SK-N-SH treated with all-trans-retinoic acid at 6 μM for 48 hours (cell line): ENCODE results near the gene MID1.
A peak's percentile ranks its signal among the peaks of the same experiment; 100 is the strongest.

Source experiments
- ATAC-seq: fragments of 200-7000 bp; cut with Tn5 transposase; 3 replicates; pipeline ENCODE4 v1.9.1; 2020; ENCODE audit warnings: mild to moderate bottlenecking, moderate library complexity
- ARNTL ChIP-seq: fragments of 450-650 bp; formaldehyde crosslinking; IDR thresholded peaks from 2 replicates; pipeline ENCODE4 v1.5.0; 2020; ENCODE audit warnings: low read depth, mild to moderate bottlenecking, moderate library complexity, borderline replicate concordance
- BACH2 ChIP-seq: fragments of 250-450 bp; sonication (Bioruptor Pico); IDR thresholded peaks from 2 replicates; pipeline ENCODE4 v1.9.0; 2021; ENCODE audit warnings: mild to moderate bottlenecking, borderline replicate concordance
- CSDC2 ChIP-seq: fragments of 250-450 bp; sonication (Bioruptor Pico); IDR thresholded peaks from 2 replicates; pipeline ENCODE4 v1.5.0; 2020; ENCODE audit warnings: mild to moderate bottlenecking, moderate library complexity
- ESRRG ChIP-seq: fragments of 250-450 bp; sonication (Bioruptor Pico); IDR thresholded peaks from 2 replicates; pipeline ENCODE4 v1.6.1; 2021; ENCODE audit warnings: mild to moderate bottlenecking
- GLIS3 ChIP-seq: fragments of 250-450 bp; sonication (Bioruptor Pico); IDR thresholded peaks from 2 replicates; pipeline ENCODE4 v1.5.0; 2020; ENCODE audit warnings: mild to moderate bottlenecking, moderate library complexity
- ISL1 ChIP-seq: fragments of 250-450 bp; sonication (Bioruptor Pico); IDR thresholded peaks from 2 replicates; pipeline ENCODE4 v2.1.2; 2022; ENCODE audit warnings: mild to moderate bottlenecking, moderate library complexity
- OSR1 ChIP-seq: fragments of 250-450 bp; sonication (Bioruptor Pico); IDR thresholded peaks from 2 replicates; pipeline ENCODE4 v1.8.0; 2022; ENCODE audit warnings: moderate library complexity, mild to moderate bottlenecking, inconsistent platforms
- PPARA ChIP-seq: fragments of 250-450 bp; sonication (Bioruptor Pico); IDR thresholded peaks from 2 replicates; pipeline ENCODE4 v1.5.0; 2020; ENCODE audit warnings: mild to moderate bottlenecking, borderline replicate concordance
- RARB ChIP-seq: fragments of 250-450 bp; sonication (Bioruptor Pico); IDR thresholded peaks from 2 replicates; pipeline ENCODE4 v1.8.0; 2021; ENCODE audit warnings: mild to moderate bottlenecking, moderate library complexity
- SNAI2 ChIP-seq: fragments of 250-450 bp; sonication (Bioruptor Pico); IDR thresholded peaks from 2 replicates; pipeline ENCODE4 v1.5.0; 2020; ENCODE audit warnings: mild to moderate bottlenecking, moderate library complexity
- TCF4 ChIP-seq: fragments of 250-450 bp; sonication (Bioruptor Pico); IDR thresholded peaks from 2 replicates; pipeline ENCODE4 v1.8.0; 2021; ENCODE audit warnings: mild to moderate bottlenecking, moderate library complexity, borderline replicate concordance
- TOX ChIP-seq: fragments of 250-450 bp; sonication (Bioruptor Pico); IDR thresholded peaks from 2 replicates; pipeline ENCODE4 v1.8.0; 2021; ENCODE audit warnings: mild to moderate bottlenecking, moderate library complexity, borderline replicate concordance
- ZC3H10 ChIP-seq: fragments of 250-450 bp; sonication (Bioruptor Pico); IDR thresholded peaks from 2 replicates; pipeline ENCODE4 v1.5.1; 2021; ENCODE audit warnings: mild to moderate bottlenecking, moderate library complexity
- ZFP3 ChIP-seq: fragments of 250-450 bp; sonication (Bioruptor Pico); IDR thresholded peaks from 2 replicates; pipeline ENCODE4 v1.5.0; 2020; ENCODE audit warnings: mild to moderate bottlenecking, moderate library complexity
- ZFP30 ChIP-seq: fragments of 450-650 bp; formaldehyde crosslinking; IDR thresholded peaks from 2 replicates; pipeline ENCODE4 v1.5.0; 2022; ENCODE audit warnings: mild to moderate bottlenecking, moderate library complexity
- ZNF565 ChIP-seq: fragments of 450-650 bp; formaldehyde crosslinking; conservative IDR thresholded peaks from 2 replicates; pipeline ENCODE4 v1.5.0; 2020; ENCODE audit warnings: low read depth, mild to moderate bottlenecking, moderate library complexity
- ZNF70 ChIP-seq: fragments of 450-650 bp; formaldehyde crosslinking; IDR thresholded peaks from 2 replicates; pipeline ENCODE4 v1.5.0; 2020; ENCODE audit warnings: mild to moderate bottlenecking, moderate library complexity
- ZNF8 ChIP-seq: fragments of 450-650 bp; formaldehyde crosslinking; IDR thresholded peaks from 2 replicates; pipeline ENCODE4 v1.5.0; 2020; ENCODE audit warnings: mild to moderate bottlenecking, moderate library complexity
- TF ChIP-seq, protein P1 (sequence below): fragments of 250-450 bp; sonication (Bioruptor Pico); IDR thresholded peaks from 2 replicates; pipeline ENCODE4 v1.5.1; 2021; ENCODE audit warnings: mild to moderate bottlenecking, moderate library complexity
- TF ChIP-seq, protein P2 (sequence below): fragments of 250-450 bp; sonication (Bioruptor Pico); IDR thresholded peaks from 2 replicates; pipeline ENCODE4 v1.8.0; 2021; ENCODE audit warnings: low read depth, mild to moderate bottlenecking, moderate library complexity, borderline replicate concordance
- TF ChIP-seq, protein P3 (sequence below): fragments of 250-450 bp; sonication (Bioruptor Pico); IDR thresholded peaks from 2 replicates; pipeline ENCODE4 v1.5.1; 2020; ENCODE audit warnings: low read depth, mild to moderate bottlenecking, moderate library complexity
- TF ChIP-seq, protein P4 (sequence below): fragments of 250-450 bp; sonication (Bioruptor Pico); IDR thresholded peaks from 2 replicates; pipeline ENCODE4 v1.8.0; 2020; ENCODE audit warnings: mild to moderate bottlenecking, moderate library complexity, borderline replicate concordance
- TF ChIP-seq, protein P5 (sequence below): fragments of 250-450 bp; sonication (Bioruptor Pico); IDR thresholded peaks from 2 replicates; pipeline ENCODE4 v1.5.0; 2020; ENCODE audit warnings: mild to moderate bottlenecking, moderate library complexity

MID1 gene

GRCh38 chrX:10480861-10481260 lies 139.5 kb downstream of the MID1 start:
- TF ChIP-seq ZC3H10 (CRISPR knock-in tag) (no peak), ARNTL (CRISPR knock-in tag) (no peak)
- TF ChIP-seq, protein P1, sequence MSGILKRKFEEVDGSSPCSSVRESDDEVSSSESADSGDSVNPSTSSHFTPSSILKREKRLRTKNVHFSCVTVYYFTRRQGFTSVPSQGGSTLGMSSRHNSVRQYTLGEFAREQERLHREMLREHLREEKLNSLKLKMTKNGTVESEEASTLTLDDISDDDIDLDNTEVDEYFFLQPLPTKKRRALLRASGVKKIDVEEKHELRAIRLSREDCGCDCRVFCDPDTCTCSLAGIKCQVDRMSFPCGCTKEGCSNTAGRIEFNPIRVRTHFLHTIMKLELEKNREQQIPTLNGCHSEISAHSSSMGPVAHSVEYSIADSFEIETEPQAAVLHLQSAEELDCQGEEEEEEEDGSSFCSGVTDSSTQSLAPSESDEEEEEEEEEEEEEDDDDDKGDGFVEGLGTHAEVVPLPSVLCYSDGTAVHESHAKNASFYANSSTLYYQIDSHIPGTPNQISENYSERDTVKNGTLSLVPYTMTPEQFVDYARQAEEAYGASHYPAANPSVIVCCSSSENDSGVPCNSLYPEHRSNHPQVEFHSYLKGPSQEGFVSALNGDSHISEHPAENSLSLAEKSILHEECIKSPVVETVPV (CRISPR knock-in tag) = no peak
- ATAC-seq = no peak

DNA sequence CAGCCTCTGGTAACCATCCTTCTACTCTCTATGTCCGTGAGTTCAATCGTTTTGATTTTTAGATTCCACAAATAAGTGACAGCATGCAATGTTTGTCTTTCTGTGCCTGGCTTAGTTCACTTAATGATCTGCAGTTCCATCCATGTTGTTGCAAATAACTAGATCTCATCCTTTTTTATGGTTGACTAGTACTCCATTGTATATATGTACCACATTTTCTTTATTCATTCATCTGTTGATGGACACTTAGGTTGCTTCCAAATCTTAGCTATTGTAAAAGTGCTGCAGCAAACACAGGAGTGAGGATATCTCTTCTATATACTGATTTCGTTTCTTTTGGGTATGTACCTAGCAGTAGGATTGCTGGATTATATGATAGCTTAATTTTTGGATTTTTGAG lies 140.9 kb downstream of the MID1 start:
- TF ChIP-seq GLIS3 (CRISPR knock-in tag) (no peak), ZNF8 (CRISPR knock-in tag) (peak; percentile 75), PPARA (CRISPR knock-in tag) (no peak), OSR1 (CRISPR knock-in tag) (no peak), ESRRG (CRISPR knock-in tag) (no peak)
- no peak for ATAC-seq

GRCh38 chrX:10477525-10477924 lies 142.9 kb downstream of the MID1 start:
- ATAC-seq = no peak

DNA sequence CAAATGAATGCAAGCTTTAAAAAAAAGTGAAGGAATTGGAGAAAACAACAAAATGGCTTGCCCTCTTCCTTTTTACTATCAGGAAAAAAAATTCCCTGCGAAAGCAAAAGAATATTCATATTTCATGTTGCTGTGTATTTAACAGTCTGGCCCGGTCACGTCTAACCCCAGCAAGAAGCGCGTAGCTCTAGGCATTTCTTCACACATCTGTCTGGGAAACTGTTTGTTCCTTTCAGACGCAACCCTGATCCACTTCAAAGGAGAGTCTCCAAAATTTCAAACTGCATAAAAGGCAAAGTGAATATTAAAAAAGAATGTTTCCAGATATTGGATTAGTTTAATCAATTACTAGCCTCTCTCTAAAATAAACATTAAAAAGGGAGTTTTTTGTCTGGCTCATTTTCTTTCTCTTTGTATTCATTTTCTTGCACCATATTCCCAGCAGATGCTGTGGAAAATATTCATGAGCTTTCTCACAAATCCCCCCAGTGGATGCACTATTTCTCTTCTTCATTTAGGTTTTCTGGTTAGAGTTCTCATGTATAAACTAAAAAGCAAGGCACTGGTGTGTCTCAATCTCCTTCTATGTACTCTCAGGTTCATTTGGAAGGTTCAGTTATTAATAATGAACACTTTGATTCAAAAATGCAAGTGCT lies 145.3 kb downstream of the MID1 start:
- no peak for ATAC-seq
- TF ChIP-seq ISL1 (CRISPR knock-in tag) (no peak), TOX (CRISPR knock-in tag) (no peak), OSR1 (CRISPR knock-in tag) (no peak), ZFP3 (CRISPR knock-in tag) (no peak), ZNF70 (no peak), ZC3H10 (CRISPR knock-in tag) (no peak), ZNF565 (no peak), ZFP30 (CRISPR knock-in tag) (no peak), RARB (CRISPR knock-in tag) (no peak)
- TF ChIP-seq, protein P2, sequence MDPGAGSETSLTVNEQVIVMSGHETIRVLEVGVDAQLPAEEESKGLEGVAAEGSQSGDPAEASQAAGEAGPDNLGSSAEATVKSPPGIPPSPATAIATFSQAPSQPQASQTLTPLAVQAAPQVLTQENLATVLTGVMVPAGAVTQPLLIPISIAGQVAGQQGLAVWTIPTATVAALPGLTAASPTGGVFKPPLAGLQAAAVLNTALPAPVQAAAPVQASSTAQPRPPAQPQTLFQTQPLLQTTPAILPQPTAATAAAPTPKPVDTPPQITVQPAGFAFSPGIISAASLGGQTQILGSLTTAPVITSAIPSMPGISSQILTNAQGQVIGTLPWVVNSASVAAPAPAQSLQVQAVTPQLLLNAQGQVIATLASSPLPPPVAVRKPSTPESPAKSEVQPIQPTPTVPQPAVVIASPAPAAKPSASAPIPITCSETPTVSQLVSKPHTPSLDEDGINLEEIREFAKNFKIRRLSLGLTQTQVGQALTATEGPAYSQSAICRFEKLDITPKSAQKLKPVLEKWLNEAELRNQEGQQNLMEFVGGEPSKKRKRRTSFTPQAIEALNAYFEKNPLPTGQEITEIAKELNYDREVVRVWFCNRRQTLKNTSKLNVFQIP (CRISPR knock-in tag) = no peak
- TF ChIP-seq, protein P3, sequence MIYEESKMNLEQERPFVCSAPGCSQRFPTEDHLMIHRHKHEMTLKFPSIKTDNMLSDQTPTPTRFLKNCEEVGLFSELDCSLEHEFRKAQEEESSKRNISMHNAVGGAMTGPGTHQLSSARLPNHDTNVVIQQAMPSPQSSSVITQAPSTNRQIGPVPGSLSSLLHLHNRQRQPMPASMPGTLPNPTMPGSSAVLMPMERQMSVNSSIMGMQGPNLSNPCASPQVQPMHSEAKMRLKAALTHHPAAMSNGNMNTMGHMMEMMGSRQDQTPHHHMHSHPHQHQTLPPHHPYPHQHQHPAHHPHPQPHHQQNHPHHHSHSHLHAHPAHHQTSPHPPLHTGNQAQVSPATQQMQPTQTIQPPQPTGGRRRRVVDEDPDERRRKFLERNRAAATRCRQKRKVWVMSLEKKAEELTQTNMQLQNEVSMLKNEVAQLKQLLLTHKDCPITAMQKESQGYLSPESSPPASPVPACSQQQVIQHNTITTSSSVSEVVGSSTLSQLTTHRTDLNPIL = no peak
- TF ChIP-seq, protein P4, sequence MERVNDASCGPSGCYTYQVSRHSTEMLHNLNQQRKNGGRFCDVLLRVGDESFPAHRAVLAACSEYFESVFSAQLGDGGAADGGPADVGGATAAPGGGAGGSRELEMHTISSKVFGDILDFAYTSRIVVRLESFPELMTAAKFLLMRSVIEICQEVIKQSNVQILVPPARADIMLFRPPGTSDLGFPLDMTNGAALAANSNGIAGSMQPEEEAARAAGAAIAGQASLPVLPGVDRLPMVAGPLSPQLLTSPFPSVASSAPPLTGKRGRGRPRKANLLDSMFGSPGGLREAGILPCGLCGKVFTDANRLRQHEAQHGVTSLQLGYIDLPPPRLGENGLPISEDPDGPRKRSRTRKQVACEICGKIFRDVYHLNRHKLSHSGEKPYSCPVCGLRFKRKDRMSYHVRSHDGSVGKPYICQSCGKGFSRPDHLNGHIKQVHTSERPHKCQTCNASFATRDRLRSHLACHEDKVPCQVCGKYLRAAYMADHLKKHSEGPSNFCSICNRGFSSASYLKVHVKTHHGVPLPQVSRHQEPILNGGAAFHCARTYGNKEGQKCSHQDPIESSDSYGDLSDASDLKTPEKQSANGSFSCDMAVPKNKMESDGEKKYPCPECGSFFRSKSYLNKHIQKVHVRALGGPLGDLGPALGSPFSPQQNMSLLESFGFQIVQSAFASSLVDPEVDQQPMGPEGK (CRISPR knock-in tag) = no peak

More at GRCh38 chrX:10477525-10477924, 142.9 kb downstream of the MID1 start:
- TF ChIP-seq ZNF8 (CRISPR knock-in tag) = no peak
- TF ChIP-seq TCF4 = no peak
- TF ChIP-seq TOX (CRISPR knock-in tag) = no peak
- no peak for TF ChIP-seq OSR1 (CRISPR knock-in tag)
- TF ChIP-seq BACH2 (CRISPR knock-in tag) = no peak
- TF ChIP-seq SNAI2 = no peak

DNA sequence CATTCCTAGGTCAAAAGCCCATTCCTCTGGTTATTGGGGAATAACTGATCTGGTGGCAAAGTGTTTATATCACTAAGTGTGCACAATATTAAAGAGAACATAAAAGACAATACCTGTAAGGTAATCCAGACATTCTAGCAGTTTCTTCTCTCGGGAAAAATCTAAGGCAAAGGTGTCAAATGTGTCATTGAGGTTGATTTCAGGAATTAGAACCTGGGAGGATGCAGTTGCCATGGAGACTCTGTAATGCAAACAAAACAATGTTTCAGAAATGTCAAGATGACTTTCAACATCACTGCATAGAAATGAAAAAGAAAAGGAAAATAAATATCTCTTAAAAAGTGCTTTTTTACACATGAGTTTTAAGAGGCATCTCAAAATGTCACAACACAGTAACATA lies 145.9 kb downstream of the MID1 start:
- no peak for ATAC-seq
- TF ChIP-seq, protein P5, sequence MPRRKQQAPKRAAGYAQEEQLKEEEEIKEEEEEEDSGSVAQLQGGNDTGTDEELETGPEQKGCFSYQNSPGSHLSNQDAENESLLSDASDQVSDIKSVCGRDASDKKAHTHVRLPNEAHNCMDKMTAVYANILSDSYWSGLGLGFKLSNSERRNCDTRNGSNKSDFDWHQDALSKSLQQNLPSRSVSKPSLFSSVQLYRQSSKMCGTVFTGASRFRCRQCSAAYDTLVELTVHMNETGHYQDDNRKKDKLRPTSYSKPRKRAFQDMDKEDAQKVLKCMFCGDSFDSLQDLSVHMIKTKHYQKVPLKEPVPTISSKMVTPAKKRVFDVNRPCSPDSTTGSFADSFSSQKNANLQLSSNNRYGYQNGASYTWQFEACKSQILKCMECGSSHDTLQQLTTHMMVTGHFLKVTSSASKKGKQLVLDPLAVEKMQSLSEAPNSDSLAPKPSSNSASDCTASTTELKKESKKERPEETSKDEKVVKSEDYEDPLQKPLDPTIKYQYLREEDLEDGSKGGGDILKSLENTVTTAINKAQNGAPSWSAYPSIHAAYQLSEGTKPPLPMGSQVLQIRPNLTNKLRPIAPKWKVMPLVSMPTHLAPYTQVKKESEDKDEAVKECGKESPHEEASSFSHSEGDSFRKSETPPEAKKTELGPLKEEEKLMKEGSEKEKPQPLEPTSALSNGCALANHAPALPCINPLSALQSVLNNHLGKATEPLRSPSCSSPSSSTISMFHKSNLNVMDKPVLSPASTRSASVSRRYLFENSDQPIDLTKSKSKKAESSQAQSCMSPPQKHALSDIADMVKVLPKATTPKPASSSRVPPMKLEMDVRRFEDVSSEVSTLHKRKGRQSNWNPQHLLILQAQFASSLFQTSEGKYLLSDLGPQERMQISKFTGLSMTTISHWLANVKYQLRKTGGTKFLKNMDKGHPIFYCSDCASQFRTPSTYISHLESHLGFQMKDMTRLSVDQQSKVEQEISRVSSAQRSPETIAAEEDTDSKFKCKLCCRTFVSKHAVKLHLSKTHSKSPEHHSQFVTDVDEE (CRISPR knock-in tag) = no peak
- no peak for TF ChIP-seq OSR1 (CRISPR knock-in tag)
- TF ChIP-seq ISL1 (CRISPR knock-in tag) = no peak
- no peak for TF ChIP-seq CSDC2 (CRISPR knock-in tag)
- TF ChIP-seq ZNF565 = no peak
- no peak for TF ChIP-seq PPARA (CRISPR knock-in tag)
- no peak for TF ChIP-seq ZFP3 (CRISPR knock-in tag)
- TF ChIP-seq TCF4 = no peak
- TF ChIP-seq, protein P3 = no peak
- TF ChIP-seq ZNF8 (CRISPR knock-in tag) = no peak
